ENCODE results near the gene ELF1.

GRCh38 chr13:40910324-40911050 lies 108.6 kb downstream of the ELF1 start:
- no peak for TF ChIP-seq CTCF (conservative IDR thresholded peaks at IDR 0.05)
- no peak for TF ChIP-seq EZH2 (IDR thresholded peaks at IDR 0.05; ENCODE audit: low read depth)

Measured in PC-9 (cell line).